ENCODE measurements around the gene P2RY8.
"Not testable (repeated sequence)": the region's sequence is repeated elsewhere in the genome, so short reads cannot be mapped to it uniquely, and the experiment has no call there.

The P2RY8 gene

DNA sequence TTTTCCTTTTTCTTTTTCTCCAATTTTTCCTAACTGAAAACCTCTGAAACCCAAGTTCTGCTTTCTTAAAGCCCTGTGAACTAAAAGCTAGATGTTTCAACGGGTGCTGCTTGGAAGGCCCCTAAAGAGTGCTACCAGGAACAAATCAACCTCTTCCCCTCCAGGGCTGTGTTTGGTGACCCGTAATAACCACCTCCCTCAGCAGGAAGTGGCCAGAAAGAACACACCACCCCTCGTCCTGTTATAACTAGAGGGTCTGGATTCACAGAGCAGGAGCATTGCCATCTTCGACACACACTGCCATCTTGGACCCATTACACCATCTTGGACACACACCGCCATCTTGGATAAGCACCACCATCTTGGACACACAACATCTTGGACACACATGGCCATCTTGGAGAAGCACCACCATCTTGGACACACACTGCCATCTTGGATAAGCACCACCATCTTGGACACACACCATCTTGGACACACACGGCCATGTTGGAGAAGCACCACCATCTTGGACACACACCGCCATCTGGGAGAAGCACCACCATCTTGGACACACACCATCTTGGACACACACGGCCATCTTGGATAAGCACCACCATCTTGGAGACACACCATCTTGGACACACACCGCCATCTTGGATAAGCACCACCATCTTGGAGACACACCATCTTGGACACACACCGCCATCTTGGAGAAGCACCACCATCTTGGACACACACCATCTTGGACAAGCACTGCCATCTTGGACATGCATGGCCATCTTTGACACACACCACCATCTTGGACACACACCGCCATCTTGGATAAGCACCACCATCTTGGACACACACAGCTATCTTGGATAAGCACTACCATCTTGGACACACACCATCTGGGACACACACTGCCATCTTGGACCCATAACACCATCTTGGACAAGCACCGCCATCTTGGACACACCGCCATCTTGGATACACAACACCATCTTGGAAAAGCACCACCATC lies 89.7 kb downstream of the P2RY8 start:
- not testable (repeated sequence) for DNase-seq (ENCODE audit: low read depth in 2 of 2)

DNA sequence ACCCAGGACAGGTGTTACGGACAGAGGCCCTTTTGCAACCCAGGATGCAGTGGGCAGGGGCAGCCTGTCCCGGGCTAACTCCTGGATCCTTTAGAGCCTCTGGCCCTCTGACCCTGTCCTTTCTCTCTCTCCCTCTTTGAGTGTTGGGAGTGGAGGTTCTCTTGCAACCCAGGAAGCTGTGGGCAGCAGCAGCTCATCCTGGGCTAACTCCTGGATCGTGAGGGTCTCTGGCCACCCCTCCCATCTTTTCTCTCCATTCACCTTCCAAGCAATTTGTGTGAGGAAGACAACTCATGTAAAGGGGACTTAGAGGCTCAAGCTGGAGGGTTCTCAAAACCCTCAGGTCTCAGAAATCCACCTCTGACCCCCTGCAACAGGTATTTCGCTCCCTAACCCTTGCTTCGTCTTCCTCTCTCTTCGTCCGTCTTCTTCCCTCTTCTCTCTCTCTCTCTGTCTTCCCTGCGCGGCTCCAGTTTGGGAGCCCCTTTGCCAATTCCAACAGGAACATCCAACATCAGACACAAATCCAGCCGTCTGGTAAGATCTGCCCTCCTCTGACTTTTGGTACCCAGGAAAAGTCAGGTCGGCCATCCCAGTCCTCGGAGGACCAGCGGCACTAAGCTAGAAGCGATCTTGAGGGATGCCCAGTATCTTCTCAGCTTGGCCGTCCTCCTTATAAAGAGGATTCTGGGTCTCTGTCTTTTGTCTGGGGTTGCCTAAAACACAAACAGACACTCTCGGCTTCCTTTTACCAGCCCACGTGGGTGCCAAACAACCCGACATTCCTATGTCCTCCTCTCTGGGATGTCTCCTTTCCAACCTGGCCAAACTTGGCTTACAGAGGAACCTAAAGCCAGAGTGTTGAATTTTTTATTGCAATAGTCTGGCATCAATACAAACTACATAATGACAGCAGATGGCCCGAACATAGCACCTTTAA lies 92.2 kb downstream of the P2RY8 start:
- no peak for DNase-seq (ENCODE audit: low read depth in 2 of 2)

DNA sequence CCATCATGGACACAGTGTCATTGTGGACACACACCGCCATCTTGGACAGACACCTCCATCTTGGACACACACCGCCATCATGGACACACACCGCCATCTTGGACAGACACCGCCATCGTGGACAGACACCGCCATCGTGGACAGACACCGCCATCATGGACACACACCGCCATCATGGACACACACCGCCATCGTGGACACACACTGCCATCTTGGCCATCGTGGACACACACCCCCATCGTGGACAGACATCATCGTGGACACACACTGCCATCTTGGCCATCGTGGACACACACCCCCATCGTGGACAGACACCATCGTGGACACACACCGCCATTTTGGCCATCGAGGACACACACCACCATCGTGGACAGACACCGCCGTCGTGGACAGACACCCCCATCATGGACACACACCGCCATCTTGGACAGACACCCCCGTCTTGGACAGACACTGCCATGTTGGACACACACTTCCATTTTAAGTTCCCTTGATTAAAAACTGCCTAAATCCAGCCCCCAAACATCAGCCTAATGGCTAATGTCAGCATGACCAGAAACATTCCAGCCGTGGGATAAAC lies 93.4 kb downstream of the P2RY8 start:
- DNase-seq (ENCODE audit: low read depth in 2 of 2): no peak

DNA sequence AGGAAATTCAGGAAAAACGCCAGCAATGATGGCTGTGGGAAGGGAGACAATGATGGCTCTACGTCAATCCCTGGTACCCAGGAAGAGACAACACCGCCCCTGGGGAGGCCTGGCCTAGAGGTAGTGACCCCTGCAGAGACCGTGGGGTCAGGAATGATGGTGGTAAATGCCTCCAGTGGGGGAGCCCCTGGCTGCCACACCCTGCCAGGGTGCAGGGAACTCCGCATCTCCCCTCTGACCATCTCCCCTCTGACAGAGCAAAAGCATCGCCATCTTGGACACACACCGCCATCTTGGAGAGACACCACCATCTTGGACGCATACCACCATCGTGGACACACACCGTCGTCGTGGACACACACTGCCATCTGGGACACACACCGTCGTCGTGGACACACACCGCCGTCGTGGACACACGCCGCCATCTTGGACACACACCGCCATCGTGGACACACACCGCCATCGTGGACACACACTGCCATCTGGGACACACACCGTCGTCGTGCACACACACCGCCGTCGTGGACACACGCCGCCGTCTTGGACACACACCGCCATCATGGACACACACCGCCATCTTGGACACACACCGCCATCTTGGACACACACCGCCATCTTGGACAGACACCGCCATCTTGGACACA lies 94.1 kb downstream of the P2RY8 start:
- DNase-seq (ENCODE audit: low read depth in 2 of 2): no peak

DNA sequence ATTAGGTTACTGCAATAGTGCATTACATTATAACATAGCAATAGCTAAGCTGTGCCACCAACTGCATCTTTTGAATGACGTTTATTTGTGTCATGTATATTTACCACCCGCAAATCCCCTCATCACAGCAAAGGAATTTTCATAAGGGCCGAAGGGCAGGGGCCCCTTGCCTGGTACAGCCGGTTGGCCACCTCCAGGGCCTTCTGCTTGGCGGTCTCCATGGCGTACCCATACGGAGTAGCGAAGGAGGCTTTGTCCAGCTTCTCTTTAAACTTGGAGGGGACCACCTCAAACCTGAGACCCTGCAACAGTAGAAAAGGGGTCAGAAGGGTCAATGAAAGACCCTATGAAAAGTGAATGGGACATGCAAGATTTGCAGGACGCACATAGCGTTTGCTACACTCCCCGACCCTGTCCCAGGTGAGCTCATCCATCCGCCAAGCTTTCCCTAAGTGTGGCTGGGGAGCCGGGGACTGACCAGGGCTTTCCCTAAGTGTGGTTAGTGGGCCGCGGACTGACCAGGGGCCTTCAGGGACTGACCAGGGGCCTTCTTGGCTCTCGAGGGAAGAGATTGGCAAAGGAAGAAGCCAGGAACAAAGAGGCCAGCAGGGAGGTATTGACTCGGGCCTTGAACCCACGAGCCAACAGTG lies 94.8 kb downstream of the P2RY8 start:
- DNase-seq (ENCODE audit: low read depth in 2 of 2): no peak

DNA sequence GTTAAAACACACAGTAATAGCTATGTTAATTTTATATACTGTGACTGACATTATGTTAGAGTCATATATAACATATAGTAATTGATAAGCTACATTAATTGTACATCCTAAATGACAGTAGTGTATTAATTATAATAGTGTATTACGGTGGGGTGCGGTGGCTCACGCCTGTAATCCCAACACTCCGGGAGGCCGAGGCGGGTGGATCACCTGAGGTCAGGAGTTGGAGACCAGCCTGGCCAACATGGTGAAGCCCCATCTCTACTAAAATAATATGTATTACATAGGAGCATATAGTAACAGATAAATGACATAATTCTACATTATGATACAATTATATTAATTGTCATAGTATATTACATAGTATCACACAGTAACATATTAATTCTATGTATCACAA lies 96.5 kb downstream of the P2RY8 start:
- no peak for DNase-seq (ENCODE audit: low read depth in 2 of 2)

DNA sequence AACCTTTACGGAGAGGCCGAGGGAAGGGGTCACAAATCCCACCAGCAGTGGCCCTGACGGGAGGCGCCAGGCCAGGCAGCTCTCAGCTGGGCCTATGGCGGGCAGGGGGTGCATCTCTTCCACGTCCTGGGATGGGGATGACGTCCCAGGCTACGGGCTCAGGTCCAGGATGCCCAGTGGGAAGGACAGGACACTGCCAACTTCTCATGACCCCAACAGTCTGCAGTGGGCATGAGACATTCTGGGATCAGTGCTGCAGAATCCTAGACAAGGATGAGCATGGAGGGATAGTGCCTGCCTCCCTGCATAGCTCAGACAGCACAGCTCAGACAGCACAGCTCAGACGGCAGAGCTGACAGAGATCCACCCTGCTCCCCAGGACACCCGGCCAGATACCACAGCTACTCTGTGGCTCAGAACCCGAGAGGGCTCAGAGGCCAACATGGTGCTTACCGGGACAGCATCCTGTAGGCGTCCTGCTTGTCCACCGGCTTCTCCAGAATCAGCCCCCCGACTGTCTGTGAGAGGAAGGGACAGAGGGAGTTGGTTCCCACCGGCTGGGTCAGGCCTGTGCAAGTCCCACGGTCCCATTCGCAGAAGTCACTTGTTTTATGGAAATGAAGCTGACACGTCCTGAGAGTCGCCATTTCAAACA lies 101.6 kb downstream of the P2RY8 start:
- DNase-seq (ENCODE audit: low read depth in 2 of 2): no peak

DNA sequence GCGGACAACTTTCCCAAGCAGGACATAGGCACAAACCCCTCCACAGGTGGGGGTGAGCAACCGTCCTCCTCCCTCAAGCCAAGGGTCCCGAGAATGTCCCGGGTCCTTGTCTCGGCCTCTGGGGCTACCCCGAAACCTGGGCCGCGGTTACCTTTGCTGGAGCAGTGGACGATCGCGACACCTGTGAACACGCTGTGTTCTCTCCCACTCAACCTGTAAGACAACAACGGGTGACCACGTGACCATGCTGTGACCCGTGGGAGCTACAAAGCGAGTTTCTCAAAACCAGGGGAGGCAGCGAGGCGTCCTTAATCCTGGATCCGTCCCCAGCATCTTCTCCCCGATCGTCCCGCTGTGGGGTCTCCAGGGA lies 102.1 kb downstream of the P2RY8 start:
- no peak for DNase-seq (ENCODE audit: low read depth in 2 of 2)

DNA sequence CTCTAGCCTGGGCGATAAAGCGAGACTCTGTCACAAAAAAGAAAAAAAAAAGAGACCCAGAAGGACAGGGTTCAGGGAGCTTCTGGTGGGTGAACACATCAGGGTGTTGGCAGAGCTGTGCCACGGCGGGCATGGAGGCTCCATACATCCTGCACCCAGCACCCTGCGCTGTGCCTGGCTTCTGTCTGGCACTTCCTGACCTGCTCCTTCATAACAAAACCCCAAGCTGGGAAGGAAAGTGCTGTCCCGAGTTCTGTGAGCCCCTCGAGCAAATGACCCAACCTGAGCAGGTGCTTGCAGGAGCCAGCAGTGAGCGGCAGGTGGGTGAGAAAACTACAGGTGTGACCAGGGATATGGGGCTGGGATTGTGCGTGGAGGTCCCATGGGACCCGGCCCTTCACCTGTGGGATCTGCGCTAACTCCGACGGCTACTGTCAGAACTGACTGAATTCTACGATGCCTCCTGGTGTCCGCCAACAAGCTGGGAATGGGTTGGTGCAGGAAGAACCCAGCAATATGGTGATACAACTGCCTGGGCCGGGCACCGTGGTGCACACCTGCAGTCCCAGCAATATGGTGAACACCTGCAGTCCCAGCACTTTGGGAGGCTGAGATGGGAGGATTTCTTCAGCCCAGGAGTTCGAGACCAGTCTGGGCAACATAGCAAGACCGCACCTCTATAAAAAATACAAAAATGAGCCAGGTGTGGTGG lies 103.2 kb downstream of the P2RY8 start:
- no peak for DNase-seq (ENCODE audit: low read depth in 2 of 2)

DNA sequence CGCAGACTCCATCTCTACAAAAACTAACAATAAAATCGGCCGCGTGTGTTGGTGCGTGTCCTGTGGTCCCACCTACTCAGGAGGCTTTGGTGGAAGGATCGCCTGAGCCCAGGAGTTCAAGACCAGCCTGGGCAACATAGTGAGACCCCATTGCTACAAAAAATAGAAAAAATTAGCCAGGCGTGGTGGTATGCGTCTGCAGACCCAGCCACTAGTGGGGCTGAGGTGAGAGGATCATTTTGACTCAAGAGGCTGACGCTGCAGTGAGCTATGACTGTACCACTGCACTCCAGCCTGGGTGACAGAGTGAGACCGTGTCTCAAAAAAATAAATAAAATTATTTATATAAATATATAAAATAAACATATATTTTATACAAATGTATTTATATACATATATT lies 106.5 kb downstream of the P2RY8 start:
- DNase-seq (ENCODE audit: low read depth in 2 of 2): no peak

DNA sequence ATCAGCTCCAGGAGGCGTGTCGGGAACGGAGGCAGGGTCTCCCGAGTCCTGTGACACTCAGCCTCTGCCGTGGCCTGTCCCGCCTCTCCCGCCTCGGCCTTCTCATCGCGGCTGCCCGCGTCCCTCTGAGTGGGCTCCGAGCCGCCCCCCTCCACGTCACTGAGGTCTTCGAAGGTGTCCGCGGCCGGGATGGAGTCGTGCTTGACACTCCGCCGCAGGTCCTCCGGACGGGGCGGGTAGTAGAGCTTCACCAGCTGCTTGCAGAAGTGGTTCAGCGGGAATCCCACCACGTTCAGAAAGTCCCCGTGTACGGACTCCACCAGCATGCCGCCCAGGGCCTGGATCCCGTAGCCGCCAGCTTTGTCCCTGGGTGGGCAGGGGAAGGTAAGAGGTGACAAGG lies 109.2 kb downstream of the P2RY8 start:
- no peak for DNase-seq (ENCODE audit: low read depth in 2 of 2)

DNA sequence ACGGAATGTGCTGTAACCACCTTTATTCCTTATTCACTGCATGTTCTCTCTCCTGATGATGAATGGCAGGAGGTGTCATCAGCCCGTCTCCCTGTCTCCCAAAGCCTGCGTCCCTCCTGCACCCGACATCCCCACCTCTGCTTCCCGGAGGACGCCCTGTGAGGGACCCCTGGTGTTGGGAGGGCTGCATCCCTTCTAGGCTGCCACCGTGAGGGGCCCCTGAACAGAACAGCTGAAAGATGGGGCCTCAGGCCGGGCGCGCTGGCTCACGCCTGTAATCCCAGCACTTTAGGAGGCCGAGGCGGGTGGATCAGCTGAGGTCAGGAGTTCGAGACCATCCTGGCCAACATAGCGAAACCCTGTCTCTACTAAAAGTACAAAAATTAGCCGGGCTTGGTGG lies 110.7 kb downstream of the P2RY8 start:
- DNase-seq (ENCODE audit: low read depth in 2 of 2): not testable (repeated sequence)

DNA sequence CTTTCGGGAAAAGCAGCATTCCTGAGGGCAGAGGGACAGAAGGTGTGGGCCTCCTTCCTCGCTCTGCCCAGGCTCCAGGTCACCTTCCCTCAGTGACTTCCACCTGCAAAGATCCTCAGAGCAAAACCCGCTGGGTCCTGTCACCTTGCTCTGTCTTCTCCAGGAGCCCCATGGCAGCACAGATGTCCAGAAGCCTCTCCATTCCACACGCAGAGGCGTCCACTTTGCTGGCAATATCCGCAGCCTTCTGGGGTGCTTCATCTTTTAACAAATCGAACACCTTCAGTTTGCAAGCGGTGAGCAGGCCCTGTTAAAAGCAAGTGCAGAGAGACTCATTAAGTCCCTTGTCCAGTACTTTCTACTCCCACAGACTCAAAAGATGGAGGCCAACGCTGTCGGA lies 111.6 kb downstream of the P2RY8 start:
- no peak for DNase-seq (ENCODE audit: low read depth in 2 of 2)

DNA sequence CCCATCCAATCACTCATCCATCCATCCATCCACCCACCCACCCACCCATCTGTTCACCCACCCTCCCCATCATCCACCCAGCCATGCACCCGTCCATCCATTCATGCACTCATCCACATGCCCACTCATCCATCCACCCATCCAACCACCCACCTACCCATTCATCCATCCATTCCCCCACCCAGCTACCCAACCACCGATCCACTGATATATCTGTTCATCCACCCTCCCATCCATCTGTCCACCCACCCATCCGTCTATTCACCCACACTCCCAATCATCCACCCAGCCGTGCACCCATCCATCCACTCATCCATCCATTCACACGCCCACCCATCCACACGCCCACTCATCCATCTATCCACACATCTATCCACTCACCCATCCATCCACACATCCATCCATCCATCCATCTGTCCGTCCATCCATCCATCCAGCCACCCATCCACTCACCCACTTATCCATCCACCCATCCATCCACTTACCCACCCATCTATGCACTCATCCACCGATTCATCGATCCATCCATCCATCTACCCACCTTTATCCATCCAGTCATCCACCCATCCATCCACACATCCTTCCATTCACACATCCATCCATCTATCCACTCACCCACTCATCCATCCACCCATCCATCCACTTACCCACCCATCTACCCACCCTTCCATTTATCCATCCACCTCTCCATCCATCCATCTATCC lies 112.7 kb downstream of the P2RY8 start:
- DNase-seq (ENCODE audit: low read depth in 2 of 2): no peak

DNA sequence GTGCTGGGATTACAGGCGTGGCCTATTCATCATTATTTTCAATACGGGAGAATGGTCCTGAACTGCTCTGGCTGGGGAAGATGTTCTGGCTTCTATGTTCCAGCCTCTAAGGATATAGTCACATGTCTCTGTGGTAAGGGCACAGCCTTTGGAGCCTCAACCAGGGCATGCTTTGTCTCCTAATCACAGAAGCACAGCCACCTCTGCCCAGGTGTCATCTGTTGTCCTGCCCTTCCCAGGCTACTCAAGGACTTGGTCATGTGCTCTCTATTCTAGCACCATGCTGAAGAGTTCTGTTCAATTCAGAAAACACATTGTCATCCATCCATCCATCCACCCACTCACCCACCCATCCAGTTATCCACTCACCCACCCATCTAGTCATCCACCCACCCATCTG lies 113.8 kb downstream of the P2RY8 start:
- no peak for DNase-seq (ENCODE audit: low read depth in 2 of 2)

DNA sequence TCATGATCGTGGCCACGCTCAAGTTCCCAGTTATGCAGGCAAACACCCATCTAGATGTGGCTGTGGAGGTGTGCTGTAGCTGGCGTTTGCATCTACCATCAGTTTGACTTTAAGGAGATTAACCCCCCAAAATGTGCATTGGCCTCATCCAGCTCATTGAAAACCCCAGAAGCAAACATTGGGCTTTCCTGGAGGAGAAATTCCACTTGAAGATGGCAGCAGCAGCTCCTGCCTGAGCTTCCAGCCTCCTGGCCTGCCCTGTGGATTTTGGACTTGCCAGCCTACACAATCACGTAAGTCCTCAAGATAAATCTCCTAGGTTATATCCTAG lies 114.9 kb downstream of the P2RY8 start:
- no peak for DNase-seq (ENCODE audit: low read depth in 2 of 2)

DNA sequence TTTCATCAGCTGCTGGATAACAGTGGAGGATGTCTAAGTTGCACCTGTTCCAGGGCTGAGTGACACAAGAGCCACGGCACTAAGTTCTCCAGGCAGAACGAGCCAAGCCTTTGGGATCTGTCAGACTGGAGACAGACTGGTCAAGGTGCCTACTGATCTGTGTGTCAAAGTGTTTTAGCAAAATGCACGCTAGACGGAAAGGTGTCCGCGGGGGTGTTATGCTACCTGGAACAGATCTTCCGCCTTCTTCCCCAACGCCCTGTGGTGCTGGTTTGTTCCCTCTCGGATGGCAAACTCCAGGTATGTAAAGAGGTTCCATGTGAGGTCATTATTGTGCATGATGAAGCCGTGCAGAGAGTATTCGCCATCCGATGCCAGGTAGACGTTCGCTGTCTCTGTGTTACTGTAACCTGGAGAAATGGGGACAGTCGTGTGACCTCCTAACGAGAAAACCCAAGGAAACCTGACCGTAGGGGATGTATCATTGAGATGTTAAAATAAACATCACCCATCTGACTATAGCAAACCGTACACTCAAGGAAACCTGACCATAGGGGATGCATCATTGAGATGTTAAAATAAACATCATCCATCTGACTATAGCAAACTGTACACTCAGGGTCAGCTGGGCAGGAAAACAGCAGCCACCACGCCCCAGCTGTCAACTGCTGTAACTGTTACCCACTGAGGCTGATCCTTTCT lies 115.4 kb downstream of the P2RY8 start:
- DNase-seq (ENCODE audit: low read depth in 2 of 2): no peak

DNA sequence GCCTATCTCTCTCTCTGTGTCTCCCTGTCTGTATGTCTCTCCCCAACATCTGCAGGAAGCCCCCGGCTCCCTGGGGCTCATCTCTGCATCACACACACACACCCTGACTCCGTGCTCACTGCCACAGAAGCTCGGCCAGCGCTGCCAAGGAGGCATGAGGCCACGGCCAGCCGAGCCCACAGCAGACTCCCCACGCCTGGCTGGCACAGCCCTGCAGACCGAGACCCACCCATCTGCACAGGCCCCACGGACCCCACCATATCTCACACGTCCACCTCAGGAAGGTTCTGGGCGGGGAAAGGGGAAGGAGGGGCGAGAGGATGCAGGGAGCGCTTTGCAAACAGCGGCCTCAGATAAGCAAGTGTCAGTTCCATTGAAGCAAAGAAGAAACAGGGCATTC lies 116.6 kb downstream of the P2RY8 start:
- no peak for DNase-seq (ENCODE audit: low read depth in 2 of 2)

Data from fibroblast of skin of left biceps (primary cell).